ENCODE results near the gene CD2AP. TPM values are rescaled to one million over a fixed set of nuclear protein-coding genes. Genes with fewer than 3 reads are reported as not detected.

CD2AP gene
- total and polyA plus RNA-seq, 9 of the 15 experiments (the other 6 are each of a cell fraction or from before 2014, with no cell fraction given) = 9.4 to 69.7 (median 38.7) TPM

GRCh38 chr6:47655719-47656595 lies 178.4 kb downstream of the CD2AP start (continued):
- TF ChIP-seq, protein P1, sequence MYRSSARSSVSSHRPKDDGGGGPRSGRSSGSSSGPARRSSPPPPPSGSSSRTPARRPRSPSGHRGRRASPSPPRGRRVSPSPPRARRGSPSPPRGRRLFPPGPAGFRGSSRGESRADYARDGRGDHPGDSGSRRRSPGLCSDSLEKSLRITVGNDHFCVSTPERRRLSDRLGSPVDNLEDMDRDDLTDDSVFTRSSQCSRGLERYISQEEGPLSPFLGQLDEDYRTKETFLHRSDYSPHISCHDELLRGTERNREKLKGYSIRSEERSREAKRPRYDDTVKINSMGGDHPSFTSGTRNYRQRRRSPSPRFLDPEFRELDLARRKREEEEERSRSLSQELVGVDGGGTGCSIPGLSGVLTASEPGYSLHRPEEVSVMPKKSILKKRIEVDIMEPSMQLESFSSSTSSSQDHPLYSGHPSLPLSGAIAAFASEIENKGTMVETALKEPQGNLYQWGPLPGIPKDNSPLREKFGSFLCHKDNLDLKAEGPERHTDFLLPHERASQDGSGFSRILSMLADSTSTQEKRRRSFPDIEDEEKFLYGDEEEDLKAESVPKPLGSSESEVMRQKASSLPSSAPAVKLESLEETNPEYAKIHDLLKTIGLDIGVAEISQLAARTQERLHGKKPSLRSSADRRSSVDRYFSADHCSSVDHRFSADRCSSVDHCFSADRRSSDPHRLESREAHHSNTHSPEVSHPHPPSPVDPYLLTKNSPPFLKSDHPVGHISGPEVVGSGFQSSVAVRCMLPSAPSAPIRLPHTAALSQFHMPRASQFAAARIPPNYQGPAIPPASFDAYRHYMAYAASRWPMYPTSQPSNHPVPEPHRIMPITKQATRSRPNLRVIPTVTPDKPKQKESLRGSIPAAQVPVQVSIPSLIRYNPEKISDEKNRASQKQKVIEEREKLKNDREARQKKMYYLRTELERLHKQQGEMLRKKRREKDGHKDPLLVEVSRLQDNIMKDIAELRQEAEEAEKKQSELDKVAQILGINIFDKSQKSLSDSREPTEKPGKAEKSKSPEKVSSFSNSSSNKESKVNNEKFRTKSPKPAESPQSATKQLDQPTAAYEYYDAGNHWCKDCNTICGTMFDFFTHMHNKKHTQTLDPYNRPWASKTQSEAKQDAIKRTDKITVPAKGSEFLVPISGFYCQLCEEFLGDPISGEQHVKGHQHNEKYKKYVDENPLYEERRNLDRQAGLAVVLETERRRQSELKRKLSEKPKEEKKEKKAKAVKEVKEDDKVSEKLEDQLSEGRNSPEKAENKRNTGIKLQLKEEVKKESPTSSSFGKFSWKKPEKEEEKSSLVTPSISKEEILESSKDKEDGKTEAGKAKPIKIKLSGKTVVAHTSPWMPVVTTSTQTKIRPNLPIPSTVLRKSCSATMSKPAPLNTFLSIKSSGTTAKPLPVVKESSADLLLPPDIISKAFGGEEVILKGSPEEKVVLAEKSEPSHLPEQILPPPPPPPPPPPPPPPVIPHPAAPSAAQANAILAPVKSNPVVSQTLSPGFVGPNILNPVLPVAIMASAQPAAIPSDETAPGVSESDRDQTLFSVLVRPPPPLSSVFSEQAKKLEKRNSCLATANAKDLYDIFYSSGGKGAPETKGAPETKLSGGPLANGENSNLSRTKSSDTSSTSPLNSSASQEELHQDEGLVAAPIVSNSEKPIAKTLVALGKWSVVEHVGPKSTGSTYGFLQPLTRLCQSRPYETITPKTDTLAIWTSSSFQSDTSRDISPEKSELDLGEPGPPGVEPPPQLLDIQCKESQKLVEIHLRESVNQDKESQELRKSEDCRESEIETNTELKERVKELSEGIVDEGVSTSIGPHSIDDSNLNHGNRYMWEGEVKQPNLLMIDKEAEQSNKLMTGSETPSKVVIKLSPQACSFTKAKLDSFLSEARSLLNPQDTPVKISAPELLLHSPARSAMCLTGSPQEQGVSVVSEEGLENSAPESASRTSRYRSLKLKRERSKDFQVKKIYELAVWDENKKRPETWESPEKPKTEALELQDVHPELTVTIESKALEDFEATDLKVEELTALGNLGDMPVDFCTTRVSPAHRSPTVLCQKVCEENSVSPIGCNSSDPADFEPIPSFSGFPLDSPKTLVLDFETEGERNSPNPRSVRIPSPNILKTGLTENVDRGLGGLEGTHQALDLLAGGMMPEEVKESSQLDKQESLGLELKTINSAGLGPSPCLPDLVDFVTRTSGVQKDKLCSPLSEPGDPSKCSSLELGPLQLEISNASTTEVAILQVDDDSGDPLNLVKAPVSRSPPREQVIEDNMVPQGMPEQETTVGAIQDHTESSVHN (IDR thresholded peaks at IDR 0.05; ENCODE audit: borderline replicate concordance in 1 of 2, low read depth in 1 of 2) = no peak
- no peak for TF ChIP-seq ZBTB5 (IDR thresholded peaks at IDR 0.05)
- no peak for TF ChIP-seq MCM2 (IDR thresholded peaks at IDR 0.05; ENCODE audit: low read depth)
- TF ChIP-seq HDAC8 (tag; IDR thresholded peaks at IDR 0.05) = no peak
- no peak for TF ChIP-seq MTA2 (IDR thresholded peaks at IDR 0.05; ENCODE audit: low read depth)
- no peak for TF ChIP-seq NCOR1 (IDR thresholded peaks at IDR 0.05)
- TF ChIP-seq RFX1 (IDR thresholded peaks at IDR 0.05) = no peak
- TF ChIP-seq PTBP1 (IDR thresholded peaks at IDR 0.05; ENCODE audit: low read depth, low read length) = no peak
- no peak for TF ChIP-seq RBM25 (IDR thresholded peaks at IDR 0.05; ENCODE audit: low read depth, low read length, severe bottlenecking)
